ENCODE results near the gene FNBP1L.

FNBP1L gene

DNA sequence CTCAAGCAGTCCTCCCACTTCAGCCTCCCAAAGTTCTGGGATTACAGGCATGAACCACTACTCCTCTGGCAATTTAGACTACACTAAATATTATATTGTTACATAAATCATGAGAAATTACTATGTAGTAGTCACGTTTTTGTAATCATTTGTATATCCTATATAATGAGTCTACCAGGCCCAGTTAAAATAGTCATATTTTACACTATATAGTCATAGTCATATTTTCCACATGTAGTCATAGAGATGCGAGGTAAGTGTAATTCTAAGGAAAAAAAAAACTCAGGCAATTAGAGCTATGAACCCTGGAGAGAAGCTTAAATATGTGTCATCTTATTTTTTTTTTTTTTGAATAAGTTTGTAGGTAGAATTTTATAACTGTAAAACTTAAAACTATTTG is 90.0 kb downstream of the FNBP1L start:
- Histone ChIP-seq H3K18ac (ENCODE audit: low read depth in 1 of 2, low read length in 2 of 2) (no peak overlapping the region), H2BK120ac (ENCODE audit: low read depth, low read length) (no peak overlapping the region), H2AFZ (ENCODE audit: low read depth, low read length) (no peak overlapping the region), H3K4me1 (ENCODE audit: control insufficient read depth, insufficient read depth, low read depth, low read length) (no peaks in the 10 kb centered on the region), H3K4ac (ENCODE audit: low read depth in 1 of 2, low read length in 2 of 2) (no peak overlapping the region), H3K4me2 (ENCODE audit: low read length, poor library complexity, severe bottlenecking) (no peak overlapping the region), H3K36me3 (ENCODE audit: control insufficient read depth in 1 of 2, insufficient read depth in 2 of 2, low read depth in 1 of 2, low read length in 2 of 2) (no peaks in the 10 kb centered on the region), H2BK15ac (ENCODE audit: low read depth, poor library complexity, severe bottlenecking) (no peak overlapping the region), H2BK5ac (ENCODE audit: low read depth, low read length, poor library complexity, severe bottlenecking) (no peak overlapping the region), H3K79me1 (replicated peaks; ENCODE audit: low read length, poor library complexity, severe bottlenecking) (no peaks in the 10 kb centered on the region), H3K23ac (ENCODE audit: low read length in 2 of 2) (no peak overlapping the region), H3K9me3 (ENCODE audit: control insufficient read depth, low read length) (no peaks in the 10 kb centered on the region), H2BK12ac (ENCODE audit: low read length in 2 of 2) (no peak overlapping the region), H3K27ac (ENCODE audit: low read length, poor library complexity, severe bottlenecking) (no peak overlapping the region), H3K9ac (ENCODE audit: low read length) (no peak overlapping the region), H3K4me3 (ENCODE audit: insufficient read depth in 1 of 2, low read depth in 1 of 2, low read length in 2 of 2) (no peak overlapping the region), H4K91ac (ENCODE audit: low read length) (no peak overlapping the region), H4K8ac (ENCODE audit: low read length) (no peak overlapping the region), H2AK5ac (ENCODE audit: low read length, severe bottlenecking) (no peak overlapping the region), H3K27me3 (ENCODE audit: control insufficient read depth in 1 of 2, insufficient read depth in 1 of 2, low read length in 2 of 2) (no peaks in the 10 kb centered on the region), H3K14ac (ENCODE audit: low read length in 2 of 2) (no peak overlapping the region)
- no peak for DNase-seq
- WGBS: no CpG with 5 or more reads among the region's 2 CpGs

DNA sequence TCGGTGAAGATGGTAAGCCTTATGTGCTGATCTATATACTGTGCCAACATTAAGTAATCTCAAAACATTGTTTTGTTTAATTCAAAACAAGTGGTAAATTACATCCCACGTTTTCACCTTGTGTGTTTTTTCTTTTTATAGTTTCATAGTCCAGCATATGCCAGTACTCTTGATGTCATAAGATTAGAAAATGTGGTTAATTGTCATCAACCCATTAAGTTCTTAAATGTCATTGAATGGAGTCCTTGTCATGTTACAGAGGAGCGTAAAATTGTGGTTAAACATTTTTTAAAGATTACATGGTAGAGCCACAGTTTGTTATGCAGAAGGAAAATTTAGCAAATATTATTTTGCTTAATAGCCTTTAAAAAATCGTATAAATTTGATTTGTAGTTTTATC is 93.1 kb downstream of the FNBP1L start:
- Histone ChIP-seq H3K4me3 (ENCODE audit: insufficient read depth in 1 of 2, low read depth in 1 of 2, low read length in 2 of 2) (no peak overlapping the region), H4K91ac (ENCODE audit: low read length) (no peak overlapping the region), H3K36me3 (ENCODE audit: control insufficient read depth in 1 of 2, insufficient read depth in 2 of 2, low read depth in 1 of 2, low read length in 2 of 2) (no peaks in the 10 kb centered on the region), H3K18ac (ENCODE audit: low read depth in 1 of 2, low read length in 2 of 2) (no peak overlapping the region), H2BK12ac (ENCODE audit: low read length in 2 of 2) (no peak overlapping the region), H2BK15ac (ENCODE audit: low read depth, poor library complexity, severe bottlenecking) (no peak overlapping the region), H3K4me2 (ENCODE audit: low read length, poor library complexity, severe bottlenecking) (no peak overlapping the region), H3K79me1 (replicated peaks; ENCODE audit: low read length, poor library complexity, severe bottlenecking) (no peaks in the 10 kb centered on the region), H4K8ac (ENCODE audit: low read length) (no peak overlapping the region), H2BK120ac (ENCODE audit: low read depth, low read length) (no peak overlapping the region), H3K27me3 (ENCODE audit: control insufficient read depth in 1 of 2, insufficient read depth in 1 of 2, low read length in 2 of 2) (no peaks in the 10 kb centered on the region), H3K23ac (ENCODE audit: low read length in 2 of 2) (no peak overlapping the region), H2AFZ (ENCODE audit: low read depth, low read length) (no peak overlapping the region), H3K4me1 (ENCODE audit: control insufficient read depth, insufficient read depth, low read depth, low read length) (no peaks in the 10 kb centered on the region), H2AK5ac (ENCODE audit: low read length, severe bottlenecking) (no peak overlapping the region), H3K4ac (ENCODE audit: low read depth in 1 of 2, low read length in 2 of 2) (no peak overlapping the region), H3K27ac (ENCODE audit: low read length, poor library complexity, severe bottlenecking) (no peak overlapping the region), H3K9ac (ENCODE audit: low read length) (no peak overlapping the region), H3K9me3 (ENCODE audit: control insufficient read depth, low read length) (no peaks in the 10 kb centered on the region), H2BK5ac (ENCODE audit: low read depth, low read length, poor library complexity, severe bottlenecking) (no peak overlapping the region), H3K14ac (ENCODE audit: low read length in 2 of 2) (no peak overlapping the region)
- no peak for DNase-seq
- WGBS: 100% methylated on average over 1 of the region's 4 CpGs

DNA sequence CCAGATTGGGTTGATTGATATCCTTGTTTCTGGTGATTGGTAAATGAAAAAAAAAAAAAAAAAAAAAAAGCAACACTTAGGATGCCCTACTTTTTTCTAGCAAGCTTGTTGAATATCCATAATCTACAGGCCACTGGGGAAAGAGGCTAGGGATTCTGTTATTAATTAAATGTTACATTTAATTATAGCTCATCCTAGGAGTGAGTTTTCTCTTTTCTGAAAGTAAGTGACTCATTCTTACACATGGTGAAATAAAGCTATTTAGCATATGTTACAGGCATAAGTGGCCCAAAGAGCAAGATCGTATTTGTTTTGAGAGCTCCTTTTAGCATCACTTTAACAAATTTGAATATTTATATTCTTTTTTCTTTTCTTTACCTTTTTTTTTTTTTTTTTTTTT is 94.5 kb downstream of the FNBP1L start:
- Histone ChIP-seq H3K14ac (ENCODE audit: low read length in 2 of 2) (no peak overlapping the region), H3K18ac (ENCODE audit: low read depth in 1 of 2, low read length in 2 of 2) (no peak overlapping the region), H3K23ac (ENCODE audit: low read length in 2 of 2) (no peak overlapping the region), H3K4ac (ENCODE audit: low read depth in 1 of 2, low read length in 2 of 2) (no peak overlapping the region), H3K4me1 (ENCODE audit: control insufficient read depth, insufficient read depth, low read depth, low read length) (no peaks in the 10 kb centered on the region), H2BK5ac (ENCODE audit: low read depth, low read length, poor library complexity, severe bottlenecking) (no peak overlapping the region), H3K9me3 (ENCODE audit: control insufficient read depth, low read length) (no peaks in the 10 kb centered on the region), H2AK5ac (ENCODE audit: low read length, severe bottlenecking) (no peak overlapping the region), H2BK120ac (ENCODE audit: low read depth, low read length) (no peak overlapping the region), H3K79me1 (replicated peaks; ENCODE audit: low read length, poor library complexity, severe bottlenecking) (no peaks in the 10 kb centered on the region), H4K91ac (ENCODE audit: low read length) (no peak overlapping the region), H3K27me3 (ENCODE audit: control insufficient read depth in 1 of 2, insufficient read depth in 1 of 2, low read length in 2 of 2) (no peaks in the 10 kb centered on the region), H2BK12ac (ENCODE audit: low read length in 2 of 2) (no peak overlapping the region), H2AFZ (ENCODE audit: low read depth, low read length) (no peak overlapping the region), H3K36me3 (ENCODE audit: control insufficient read depth in 1 of 2, insufficient read depth in 2 of 2, low read depth in 1 of 2, low read length in 2 of 2) (no peaks in the 10 kb centered on the region), H3K4me2 (ENCODE audit: low read length, poor library complexity, severe bottlenecking) (no peak overlapping the region), H3K4me3 (ENCODE audit: insufficient read depth in 1 of 2, low read depth in 1 of 2, low read length in 2 of 2) (no peak overlapping the region), H3K27ac (ENCODE audit: low read length, poor library complexity, severe bottlenecking) (no peak overlapping the region), H4K8ac (ENCODE audit: low read length) (no peak overlapping the region), H3K9ac (ENCODE audit: low read length) (no peak overlapping the region), H2BK15ac (ENCODE audit: low read depth, poor library complexity, severe bottlenecking) (no peak overlapping the region)
- DNase-seq: no peak
- no CpG with 5 or more reads among the region's 1 CpG for WGBS

DNA sequence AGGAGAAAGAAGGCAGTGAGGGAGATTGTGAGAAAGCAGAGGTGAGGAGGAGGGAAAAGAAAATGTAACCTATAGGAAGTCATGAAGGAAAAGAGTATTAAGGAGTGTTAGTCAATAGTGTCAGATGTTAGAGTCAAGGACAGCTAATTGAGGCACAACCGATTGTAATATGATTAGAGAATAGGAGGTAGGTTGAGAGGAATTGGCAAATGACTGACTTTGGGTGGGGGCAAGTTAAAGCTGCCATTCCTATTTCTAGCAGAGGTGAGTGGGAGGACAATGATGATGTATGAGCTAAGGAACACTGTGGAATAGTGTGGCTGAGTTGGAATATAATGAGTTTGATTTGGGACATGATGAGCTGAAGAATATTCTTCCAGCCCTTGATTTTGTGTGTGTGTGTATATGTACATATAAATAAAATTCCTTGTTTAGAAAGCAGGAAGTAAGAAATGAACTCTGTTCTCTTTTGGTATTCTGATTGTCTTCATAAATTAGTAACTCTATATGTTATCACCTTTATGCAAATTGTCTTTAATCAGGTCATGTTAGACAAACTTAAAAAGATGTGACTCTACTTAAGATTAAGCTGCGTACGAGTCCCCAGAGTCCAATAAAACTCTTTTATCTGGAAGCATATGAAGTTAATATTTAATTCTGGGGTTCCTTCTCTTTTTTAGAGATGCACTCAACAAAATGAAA is 98.4 kb downstream of the FNBP1L start:
- H4K91ac ChIP-seq (ENCODE audit: low read length): no peak overlapping the region
- H2AK5ac ChIP-seq (ENCODE audit: low read length, severe bottlenecking): no peak overlapping the region
- no peak for DNase-seq
- no peak overlapping the region for H3K14ac ChIP-seq (ENCODE audit: low read length in 2 of 2)
- H3K4me2 ChIP-seq (ENCODE audit: low read length, poor library complexity, severe bottlenecking): no peak overlapping the region
- H2AFZ ChIP-seq (ENCODE audit: low read depth, low read length): no peak overlapping the region
- peaks cover 3% of the 10 kb centered on the region for H3K79me1 ChIP-seq (replicated peaks; ENCODE audit: low read length, poor library complexity, severe bottlenecking)
- H3K4ac ChIP-seq (ENCODE audit: low read depth in 1 of 2, low read length in 2 of 2): no peak overlapping the region
- H3K27ac ChIP-seq (ENCODE audit: low read length, poor library complexity, severe bottlenecking): no peak overlapping the region
- no peak overlapping the region for H2BK15ac ChIP-seq (ENCODE audit: low read depth, poor library complexity, severe bottlenecking)
- H3K27me3 ChIP-seq (ENCODE audit: control insufficient read depth in 1 of 2, insufficient read depth in 1 of 2, low read length in 2 of 2): no peaks in the 10 kb centered on the region
- H3K23ac ChIP-seq (ENCODE audit: low read length in 2 of 2): no peak overlapping the region
- 75% methylated on average over 1 of the region's 3 CpGs for WGBS
- no peaks in the 10 kb centered on the region for H3K9me3 ChIP-seq (ENCODE audit: control insufficient read depth, low read length)
- no peak overlapping the region for H2BK120ac ChIP-seq (ENCODE audit: low read depth, low read length)
- no peak overlapping the region for H3K4me3 ChIP-seq (ENCODE audit: insufficient read depth in 1 of 2, low read depth in 1 of 2, low read length in 2 of 2)
- no peak overlapping the region for H2BK5ac ChIP-seq (ENCODE audit: low read depth, low read length, poor library complexity, severe bottlenecking)
- peaks cover 3 to 20% of the 10 kb centered on the region in 2 experiments for H3K36me3 ChIP-seq (ENCODE audit: control insufficient read depth in 1 of 2, insufficient read depth in 2 of 2, low read depth in 1 of 2, low read length in 2 of 2)
- no peak overlapping the region for H2BK12ac ChIP-seq (ENCODE audit: low read length in 2 of 2)
- H3K9ac ChIP-seq (ENCODE audit: low read length): no peak overlapping the region
- no peaks in the 10 kb centered on the region for H3K4me1 ChIP-seq (ENCODE audit: control insufficient read depth, insufficient read depth, low read depth, low read length)
- no peak overlapping the region for H3K18ac ChIP-seq (ENCODE audit: low read depth in 1 of 2, low read length in 2 of 2)
- no peak overlapping the region for H4K8ac ChIP-seq (ENCODE audit: low read length)
